ENCODE results near the gene AFF1. TPM values are rescaled to one million over a fixed set of nuclear protein-coding genes. Genes with fewer than 3 reads are reported as not detected.
A peak's percentile ranks its signal among the peaks of the same experiment; 100 is the strongest.

The AFF1 gene
- total and polyA plus RNA-seq, 7 experiments from 2014 or later: 20.8 to 88.6 (median 66.8) TPM

GRCh38 chr4:86938771-86939520 lies 4.1 kb downstream of the AFF1 start:
- peak overlapping the region; percentile 25 for H3K27ac ChIP-seq (ENCODE audit: low read depth, low read length)
- peaks cover 34 to 75% (median 58%) of the 10 kb centered on the region in 7 donors for H3K4me1 Mint-ChIP-seq
- peak overlapping the region; percentile 71 to 97 (median 87) for H3K27ac Mint-ChIP-seq
- H3K9me3 ChIP-seq (ENCODE audit: control insufficient read depth in 2 of 3, low read length in 3 of 3): no peaks in the 10 kb centered on the region
- H3K27me3 ChIP-seq (ENCODE audit: control insufficient read depth in 2 of 2, insufficient read depth in 2 of 2, low read length in 2 of 2): no peaks in the 10 kb centered on the region
- H3K4me3 ChIP-seq (ENCODE audit: low read length): no peak overlapping the region
- ATAC-seq (no peak), DNase-seq (peak in 3 of 9 donors; percentile 11 to 28 (median 27))
- peaks cover 26 to 28% of the 10 kb centered on the region in 2 donors for H3K4me1 ChIP-seq (ENCODE audit: control insufficient read depth in 2 of 2, insufficient read depth in 2 of 2, low read length in 2 of 2)
- H3K27me3 Mint-ChIP-seq: no peaks in the 10 kb centered on the region
- no peaks in the 10 kb centered on the region for H3K9me3 Mint-ChIP-seq
- ChIA-PET CTCF (interaction anchor here (0.6 to 3.5 kb wide), 3 partner anchors 67 to 187 kb away, joined by 3 to 12 read pairs (median 5); no protein-coding TSS in a partner anchor), POLR2A (interaction anchor here (1.2 to 11.5 kb wide), 4 partner anchors 55 to 155 kb away, joined by 4 to 193 read pairs (median 4); no protein-coding TSS in a partner anchor)
- peaks cover 0 to 7% (median 3%) of the 10 kb centered on the region in 5 donors for H3K36me3 Mint-ChIP-seq
- H3K36me3 ChIP-seq (ENCODE audit: control insufficient read depth in 2 of 3, insufficient read depth in 3 of 3, low read length in 3 of 3): peaks cover 0 to 8% (median 0%) of the 10 kb centered on the region in 3 experiments
- peak overlapping the region; percentile 14 to 80 (median 68) for H3K4me3 Mint-ChIP-seq
- intact Hi-C loops (cut with micrococcal nuclease): loop anchor here (1.0 to 10.0 kb wide), 10 partner anchors 8 to 1886 kb away; partner anchors contain the start of genes HERC3 (in 1 of the 2), HERC5 (in 1 of the 2), HSD17B11 (in 1 of the 2) and PPM1K (in 1 of the 2)

- intact Hi-C loops (cut with micrococcal nuclease): loop anchor here (1.0 to 10.0 kb wide), 10 partner anchors 7 to 1885 kb away; partner anchors contain the start of genes HERC3 (in 1 of the 2), HERC5 (in 1 of the 2), HSD17B11 (in 1 of the 2) and PPM1K (in 1 of the 2)
- Mint-ChIP-seq H3K27ac (peak overlapping the region; percentile 71 to 97 (median 87)), H3K4me1 (peaks cover 43 to 78% (median 61%) of the 10 kb centered on the region in 7 donors), H3K27me3 (no peaks in the 10 kb centered on the region), H3K36me3 (peaks cover 0 to 10% (median 3%) of the 10 kb centered on the region in 5 donors), H3K4me3 (peak overlapping the region in 9 of 10 donors; percentile 34 to 80 (median 68)), H3K9me3 (no peaks in the 10 kb centered on the region)
- ChIA-PET CTCF (interaction anchor here (0.6 to 1.5 kb wide), 5 partner anchors 66 to 540 kb away, joined by 3 to 5 read pairs (median 3); no protein-coding TSS in a partner anchor), POLR2A (interaction anchor here (0.7 to 11.5 kb wide), 4 partner anchors 18 to 154 kb away, joined by 3 to 193 read pairs (median 4); no protein-coding TSS in a partner anchor)
- H3K36me3 ChIP-seq (ENCODE audit: control insufficient read depth in 2 of 3, insufficient read depth in 3 of 3, low read length in 3 of 3): peaks cover 0 to 7% (median 0%) of the 10 kb centered on the region in 3 experiments
- ATAC-seq (no peak), DNase-seq (peak in 5 of 9 donors; percentile 6 to 24 (median 13))
- H3K27ac ChIP-seq (ENCODE audit: low read depth, low read length): no peak overlapping the region
- no peaks in the 10 kb centered on the region for H3K27me3 ChIP-seq (ENCODE audit: control insufficient read depth in 2 of 2, insufficient read depth in 2 of 2, low read length in 2 of 2)
- no peaks in the 10 kb centered on the region for H3K9me3 ChIP-seq (ENCODE audit: control insufficient read depth in 2 of 3, low read length in 3 of 3)
- no peak overlapping the region for H3K4me3 ChIP-seq (ENCODE audit: low read length)
- H3K4me1 ChIP-seq (ENCODE audit: control insufficient read depth in 2 of 2, insufficient read depth in 2 of 2, low read length in 2 of 2): peaks cover 22% of the 10 kb centered on the region in 2 donors
Observed at GRCh38 chr4:86939729-86940575, 5.1 kb downstream of the AFF1 start.

GRCh38 chr4:86940920-86941460 lies 6.2 kb downstream of the AFF1 start:
- Mint-ChIP-seq H3K36me3 (peaks cover 0 to 11% (median 3%) of the 10 kb centered on the region in 5 donors), H3K27ac (peak overlapping the region in 4 of 9 donors; percentile 21 to 97 (median 84)), H3K4me3 (peak overlapping the region in 1 of 10 donors; percentile 68), H3K4me1 (peaks cover 38 to 80% (median 63%) of the 10 kb centered on the region in 7 donors), H3K27me3 (no peaks in the 10 kb centered on the region), H3K9me3 (no peaks in the 10 kb centered on the region)
- no peak overlapping the region for H3K4me3 ChIP-seq (ENCODE audit: low read length)
- ChIA-PET POLR2A (interaction anchor here (11.5 kb wide), 1 partner anchor 65 kb away, joined by 193 read pairs; no protein-coding TSS in a partner anchor), CTCF (interaction anchor here (0.6 to 1.9 kb wide), 3 partner anchors 19 to 435 kb away, joined by 3 to 5 read pairs (median 3); no protein-coding TSS in a partner anchor)
- H3K27ac ChIP-seq (ENCODE audit: low read depth, low read length): no peak overlapping the region
- no peaks in the 10 kb centered on the region for H3K9me3 ChIP-seq (ENCODE audit: control insufficient read depth in 2 of 3, low read length in 3 of 3)
- DNase-seq (no peak), ATAC-seq (no peak)
- H3K36me3 ChIP-seq (ENCODE audit: control insufficient read depth in 2 of 3, insufficient read depth in 3 of 3, low read length in 3 of 3): no peaks in the 10 kb centered on the region
- intact Hi-C loops (cut with micrococcal nuclease): no loop called here
- peaks cover 22% of the 10 kb centered on the region in 2 donors for H3K4me1 ChIP-seq (ENCODE audit: control insufficient read depth in 2 of 2, insufficient read depth in 2 of 2, low read length in 2 of 2)
- H3K27me3 ChIP-seq (ENCODE audit: control insufficient read depth in 2 of 2, insufficient read depth in 2 of 2, low read length in 2 of 2): no peaks in the 10 kb centered on the region

GRCh38 chr4:86942185-86942666 lies 7.4 kb downstream of the AFF1 start:
- Mint-ChIP-seq H3K4me3 (no peak overlapping the region), H3K36me3 (peaks cover 0 to 10% (median 3%) of the 10 kb centered on the region in 5 donors), H3K27ac (peak overlapping the region in 2 of 9 donors; percentile 59 to 76), H3K4me1 (peaks cover 34 to 77% (median 60%) of the 10 kb centered on the region in 7 donors), H3K27me3 (no peaks in the 10 kb centered on the region), H3K9me3 (no peaks in the 10 kb centered on the region)
- intact Hi-C loops (cut with micrococcal nuclease): no loop called here
- Histone ChIP-seq H3K36me3 (ENCODE audit: control insufficient read depth in 2 of 3, insufficient read depth in 3 of 3, low read length in 3 of 3) (no peaks in the 10 kb centered on the region), H3K27ac (ENCODE audit: low read depth, low read length) (no peak overlapping the region), H3K4me3 (ENCODE audit: low read length) (no peak overlapping the region), H3K9me3 (ENCODE audit: control insufficient read depth in 2 of 3, low read length in 3 of 3) (no peaks in the 10 kb centered on the region), H3K27me3 (ENCODE audit: control insufficient read depth in 2 of 2, insufficient read depth in 2 of 2, low read length in 2 of 2) (no peaks in the 10 kb centered on the region), H3K4me1 (ENCODE audit: control insufficient read depth in 2 of 2, insufficient read depth in 2 of 2, low read length in 2 of 2) (peaks cover 17 to 22% of the 10 kb centered on the region in 2 donors)
- ChIA-PET CTCF (interaction anchor here (0.5 to 1.9 kb wide), 2 partner anchors 20 to 741 kb away, joined by 3 to 5 read pairs; no protein-coding TSS in a partner anchor), POLR2A (interaction anchor here (0.9 to 11.5 kb wide), 2 partner anchors 42 to 64 kb away, joined by 3 to 193 read pairs; no protein-coding TSS in a partner anchor)
- ATAC-seq (no peak), DNase-seq (no peak)

GRCh38 chr4:86944964-86945781 lies 10.4 kb downstream of the AFF1 start:
- Mint-ChIP-seq H3K4me3 (peak overlapping the region in 1 of 10 donors; percentile 0), H3K27ac (peak overlapping the region in 2 of 9 donors; percentile 12 to 76), H3K27me3 (no peaks in the 10 kb centered on the region), H3K4me1 (peaks cover 21 to 65% (median 45%) of the 10 kb centered on the region in 7 donors), H3K36me3 (peaks cover 0 to 11% (median 9%) of the 10 kb centered on the region in 5 donors), H3K9me3 (no peaks in the 10 kb centered on the region)
- Histone ChIP-seq H3K27ac (ENCODE audit: low read depth, low read length) (no peak overlapping the region), H3K27me3 (ENCODE audit: control insufficient read depth in 2 of 2, insufficient read depth in 2 of 2, low read length in 2 of 2) (no peaks in the 10 kb centered on the region), H3K36me3 (ENCODE audit: control insufficient read depth in 2 of 3, insufficient read depth in 3 of 3, low read length in 3 of 3) (no peaks in the 10 kb centered on the region), H3K4me1 (ENCODE audit: control insufficient read depth in 2 of 2, insufficient read depth in 2 of 2, low read length in 2 of 2) (peaks cover 5 to 7% of the 10 kb centered on the region in 2 donors), H3K9me3 (ENCODE audit: control insufficient read depth in 2 of 3, low read length in 3 of 3) (no peaks in the 10 kb centered on the region), H3K4me3 (ENCODE audit: low read length) (no peak overlapping the region)
- ChIA-PET CTCF (interaction anchor here (0.6 kb wide), 1 partner anchor 17 kb away, joined by 3 read pairs; no protein-coding TSS in a partner anchor), POLR2A (interaction anchor here (0.6 kb wide), 1 partner anchor 139 kb away, joined by 4 read pairs; no protein-coding TSS in a partner anchor)
- intact Hi-C loops (cut with micrococcal nuclease): loop anchor here in 1 of 2 donors (1.0 kb wide), 1 partner anchor 9 kb away; no protein-coding TSS in a partner anchor
- DNase-seq (no peak), ATAC-seq (no peak)

All from naive thymus-derived CD4-positive, alpha-beta T cell (primary cell).